ENCODE measurements around the gene PORCN.
"Not testable (repeated sequence)": the region's sequence is repeated elsewhere in the genome, so short reads cannot be mapped to it uniquely, and the experiment has no call there.

Gene PORCN

GRCh38 chrX:48509619-48510018 is 827 bp downstream of the PORCN start:
- peak overlapping the region; percentile 75 for H3K4me3 ChIP-seq (ENCODE audit: low read depth, low read length)

GRCh38 chrX:48511560-48511959 is 2.8 kb downstream of the PORCN start:
- no peak overlapping the region for H3K4me3 ChIP-seq (ENCODE audit: low read depth, low read length)

GRCh38 chrX:48512371-48512935 is 3.7 kb downstream of the PORCN start:
- no peak overlapping the region for H3K4me3 ChIP-seq (ENCODE audit: low read depth, low read length)

DNA sequence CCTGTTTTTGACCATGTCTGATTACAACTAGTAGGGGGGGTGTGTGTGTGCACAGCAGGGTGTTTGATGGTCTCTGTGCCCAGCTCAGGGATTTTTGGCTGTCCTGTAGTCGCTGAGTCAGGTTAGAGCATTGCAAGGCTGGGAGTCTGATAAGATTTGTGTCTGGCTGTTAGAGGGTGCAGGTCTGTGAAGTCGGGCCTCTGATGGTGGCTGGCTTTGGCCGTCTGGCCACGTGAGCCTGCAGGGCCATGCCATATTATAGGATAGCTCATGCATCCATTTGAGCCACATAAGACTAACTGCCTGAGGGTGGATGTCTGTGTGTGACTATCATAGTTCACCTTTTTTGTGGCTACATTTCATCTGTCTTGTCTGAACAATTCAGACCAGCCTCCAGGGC is 4.9 kb downstream of the PORCN start:
- H3K4me3 ChIP-seq (ENCODE audit: low read depth, low read length), result no peak overlapping the region

DNA sequence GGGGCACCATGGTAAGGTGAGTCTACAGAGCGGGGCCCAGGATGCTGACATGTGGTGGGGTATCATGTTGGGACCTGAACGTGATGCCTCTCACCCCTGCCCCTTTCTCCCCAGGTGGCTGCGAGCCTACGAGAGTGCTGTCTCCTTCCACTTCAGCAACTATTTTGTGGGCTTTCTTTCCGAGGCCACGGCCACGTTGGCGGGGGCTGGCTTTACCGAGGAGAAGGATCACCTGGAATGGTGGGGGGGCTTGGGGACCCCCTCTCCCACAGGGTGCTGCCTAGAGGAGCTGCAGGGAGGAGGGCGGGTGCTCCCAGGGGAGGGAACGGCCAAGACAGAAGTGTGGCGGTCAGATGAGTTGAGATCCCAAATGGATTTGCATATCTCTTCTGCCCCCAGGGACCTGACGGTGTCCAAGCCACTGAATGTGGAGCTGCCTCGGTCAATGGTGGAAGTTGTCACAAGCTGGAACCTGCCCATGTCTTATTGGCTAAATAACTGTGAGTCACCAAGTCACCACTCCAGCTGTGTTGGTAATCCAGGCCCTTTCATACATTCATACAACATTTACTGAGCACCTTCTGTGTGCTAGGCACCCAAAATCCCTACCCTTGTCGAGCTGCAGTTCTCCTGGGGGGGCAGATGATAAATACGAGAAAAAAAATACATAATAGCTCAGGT is 5.5 kb downstream of the PORCN start:
- H3K4me3 ChIP-seq (ENCODE audit: low read depth, low read length), result no peak overlapping the region

DNA sequence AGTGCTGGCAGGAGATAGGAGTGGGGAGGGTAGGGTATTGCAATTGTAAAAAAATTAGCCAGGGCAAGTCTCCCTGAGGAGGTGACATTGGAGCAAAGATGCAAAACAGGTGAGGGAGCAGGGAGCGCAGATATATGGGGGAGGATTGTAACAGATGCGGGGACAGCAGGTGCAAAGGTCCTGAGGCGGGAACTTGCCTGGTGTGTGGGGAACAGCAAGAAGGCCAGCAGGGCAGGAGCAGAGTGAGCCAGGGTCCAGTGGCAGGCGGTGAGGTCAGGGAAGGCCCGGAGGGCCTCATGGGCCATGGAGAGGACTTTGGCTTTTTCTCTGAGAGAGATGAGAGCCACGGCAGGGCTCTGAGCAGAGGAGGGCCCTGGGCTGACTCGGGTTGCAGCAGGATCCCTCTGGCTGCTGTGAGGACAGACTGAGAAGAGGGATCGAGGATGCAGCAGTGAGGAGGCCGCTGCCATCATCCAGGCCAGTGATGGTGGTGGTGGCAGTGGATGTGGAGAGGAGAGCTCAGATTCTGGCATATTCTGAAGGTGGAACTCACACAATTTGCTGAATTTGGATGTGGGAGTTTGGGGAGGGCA is 6.2 kb downstream of the PORCN start:
- no peak overlapping the region for H3K4me3 ChIP-seq (ENCODE audit: low read depth, low read length)

DNA sequence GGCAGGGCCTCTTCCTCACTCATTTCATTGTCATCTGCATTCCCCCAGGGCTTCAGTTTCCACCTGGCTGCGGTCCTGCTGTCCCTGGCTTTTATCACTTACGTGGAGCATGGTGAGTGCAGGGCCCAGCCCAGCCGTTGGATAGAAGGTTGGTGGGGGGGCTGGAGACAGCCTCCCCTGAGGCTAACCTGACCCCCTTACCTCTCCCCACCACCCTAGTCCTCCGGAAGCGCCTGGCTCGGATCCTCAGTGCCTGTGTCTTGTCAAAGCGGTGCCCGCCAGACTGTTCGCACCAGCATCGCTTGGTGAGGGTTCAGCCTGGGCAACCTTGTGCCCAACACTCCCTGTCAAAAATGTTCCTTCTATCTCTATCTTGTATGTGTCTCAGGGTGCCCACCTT is 7.0 kb downstream of the PORCN start:
- no peak overlapping the region for H3K4me3 ChIP-seq (ENCODE audit: low read depth, low read length)

DNA sequence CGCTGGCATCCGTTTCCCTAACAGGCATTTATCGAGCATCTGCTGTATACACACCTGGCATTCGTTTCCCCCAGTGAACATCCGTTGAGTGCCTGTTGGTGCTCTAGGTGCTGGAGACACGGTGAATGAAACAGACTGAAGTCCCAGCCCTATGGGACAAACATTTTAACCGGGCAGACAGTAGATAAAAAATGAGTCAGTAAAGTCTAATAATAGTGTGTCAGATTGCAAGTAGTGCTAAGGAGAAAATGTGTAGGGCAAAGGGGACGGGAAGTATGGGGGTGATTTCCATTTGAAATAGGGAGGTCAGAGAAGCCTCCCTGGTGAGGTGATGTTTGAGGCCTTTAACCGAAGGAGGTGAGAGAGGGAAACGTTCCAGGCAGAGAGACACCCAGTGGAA is 7.5 kb downstream of the PORCN start:
- no peak overlapping the region for H3K4me3 ChIP-seq (ENCODE audit: low read depth, low read length)

DNA sequence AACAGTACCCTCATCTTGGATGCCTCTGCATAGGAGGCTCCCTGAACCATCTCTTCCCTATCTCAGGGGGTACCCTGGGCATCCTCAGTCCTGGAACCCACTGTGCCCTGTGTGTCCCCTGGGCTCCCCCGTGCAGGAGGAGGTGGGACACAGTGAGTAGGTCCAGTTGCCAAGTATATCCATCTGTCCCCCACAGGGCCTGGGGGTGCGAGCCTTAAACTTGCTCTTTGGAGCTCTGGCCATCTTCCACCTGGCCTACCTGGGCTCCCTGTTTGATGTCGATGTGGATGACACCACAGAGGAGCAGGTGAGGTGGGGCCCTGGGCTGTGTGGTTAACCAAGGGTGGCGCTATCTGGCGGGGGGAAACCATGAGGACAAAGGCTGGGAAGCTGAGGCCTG is 8.2 kb downstream of the PORCN start:
- no peak overlapping the region for H3K4me3 ChIP-seq (ENCODE audit: low read depth, low read length)

DNA sequence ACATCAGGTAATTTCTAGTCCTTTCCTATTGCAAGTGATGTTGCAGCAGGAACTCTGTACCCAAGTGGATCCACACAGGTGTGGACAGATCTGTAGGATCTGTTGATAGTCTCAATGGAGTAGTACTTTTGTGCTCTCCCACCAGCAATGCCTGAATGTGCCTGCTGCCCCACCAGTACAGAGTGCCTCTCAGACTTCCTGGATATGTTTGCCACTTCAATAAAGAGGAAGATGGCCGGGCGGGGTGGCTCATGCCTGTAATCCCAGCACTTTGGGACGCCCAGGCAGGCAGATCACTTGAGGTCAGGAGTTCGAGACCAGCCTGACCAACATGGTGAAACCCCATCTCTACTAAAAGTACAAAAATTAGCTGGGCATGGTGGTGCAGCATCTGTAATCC is 10.7 kb downstream of the PORCN start:
- H3K4me3 ChIP-seq (ENCODE audit: low read depth, low read length), result not testable (repeated sequence)

DNA sequence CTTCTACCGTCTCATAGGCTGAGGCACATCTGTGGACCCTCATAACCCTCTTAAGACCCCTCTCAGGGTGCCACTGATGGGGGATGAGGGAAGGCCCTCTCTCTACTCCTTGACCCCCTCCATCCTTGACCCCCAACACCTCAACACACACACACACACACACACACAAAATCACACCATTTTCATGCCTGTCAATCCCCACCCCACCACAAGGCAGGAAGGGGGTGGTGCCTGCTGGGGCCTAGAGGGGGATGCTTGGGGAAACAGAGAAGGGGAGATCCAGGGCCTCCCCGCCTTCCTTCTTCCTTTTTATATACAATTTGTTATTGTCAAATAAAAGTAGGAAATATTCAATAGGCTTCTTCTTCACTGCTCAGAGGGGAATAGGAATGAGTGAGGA is 11.7 kb downstream of the PORCN start:
- no peak overlapping the region for H3K4me3 ChIP-seq (ENCODE audit: low read depth, low read length)

DNA sequence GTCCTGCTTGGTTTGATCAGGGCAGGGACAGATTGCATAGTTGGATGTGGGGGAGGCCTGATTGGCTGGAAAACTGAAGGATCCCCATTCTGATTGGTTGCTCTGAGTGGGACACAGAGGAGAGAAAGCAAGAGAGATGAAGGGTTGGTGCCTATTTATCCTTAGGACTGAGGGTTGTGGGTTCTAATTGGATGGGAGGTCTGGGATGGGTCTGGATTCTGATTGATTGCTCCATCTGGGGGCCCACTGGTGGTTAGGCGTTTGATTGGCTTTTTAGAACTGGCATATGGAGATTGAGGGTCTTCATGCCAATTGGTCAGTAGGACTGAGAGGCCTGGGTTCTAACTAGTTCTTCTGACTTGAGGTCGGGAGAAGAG is 12.2 kb downstream of the PORCN start:
- H3K4me3 ChIP-seq (ENCODE audit: low read depth, low read length), result peak overlapping the region; percentile 46

GRCh38 chrX:48521353-48522243 is 12.8 kb downstream of the PORCN start, which contains the start of gene EBP:
TSS of gene EBP (plus strand) at chrX:48521808. CDS start at chrX:48523772, 1,964 bp downstream.
- peak within 1 kb of the TSS; percentile 70 for H3K4me3 ChIP-seq (ENCODE audit: low read depth, low read length)

GRCh38 chrX:48522291-48522690 is 13.5 kb downstream of the PORCN start:
- peak overlapping the region; percentile 70 for H3K4me3 ChIP-seq (ENCODE audit: low read depth, low read length)

DNA sequence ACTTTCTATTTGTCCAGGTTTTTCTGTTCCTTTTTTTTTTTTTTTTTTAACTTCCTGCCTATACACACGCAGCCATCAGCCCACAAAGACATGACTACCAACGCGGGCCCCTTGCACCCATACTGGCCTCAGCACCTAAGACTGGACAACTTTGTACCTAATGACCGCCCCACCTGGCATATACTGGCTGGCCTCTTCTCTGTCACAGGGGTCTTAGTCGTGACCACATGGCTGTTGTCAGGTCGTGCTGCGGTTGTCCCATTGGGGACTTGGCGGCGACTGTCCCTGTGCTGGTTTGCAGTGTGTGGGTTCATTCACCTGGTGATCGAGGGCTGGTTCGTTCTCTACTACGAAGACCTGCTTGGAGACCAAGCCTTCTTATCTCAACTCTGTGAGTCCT is 14.9 kb downstream of the PORCN start:
- no peak overlapping the region for H3K4me3 ChIP-seq (ENCODE audit: low read depth, low read length)

DNA sequence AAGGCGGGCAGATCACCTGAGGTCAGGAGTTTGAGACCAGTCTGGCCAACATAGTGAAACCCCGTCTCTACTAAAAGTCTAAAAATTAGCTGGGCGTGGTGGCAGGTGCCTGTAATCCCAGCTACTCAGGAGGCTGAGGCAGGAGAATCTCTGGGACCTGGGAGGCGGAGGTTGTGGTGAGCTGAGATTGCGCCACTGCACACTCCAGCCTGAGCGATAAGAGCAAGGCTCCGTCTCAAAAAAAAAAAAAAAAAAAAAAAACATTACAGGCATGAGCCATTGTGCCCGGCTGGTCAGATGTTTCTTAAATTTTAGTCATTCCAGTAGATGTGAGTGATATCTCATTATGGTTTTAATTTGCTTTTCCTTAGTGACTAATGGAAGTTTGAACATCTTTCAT is 17.1 kb downstream of the PORCN start:
- H3K4me3 ChIP-seq (ENCODE audit: low read depth, low read length), result not testable (repeated sequence)

GRCh38 chrX:48530736-48531135 is 21.9 kb downstream of the PORCN start:
- no peak overlapping the region for H3K4me3 ChIP-seq (ENCODE audit: low read depth, low read length)

GRCh38 chrX:48531358-48531959 is 22.7 kb downstream of the PORCN start:
- no peak overlapping the region for H3K4me3 ChIP-seq (ENCODE audit: low read depth, low read length)

GRCh38 chrX:48532161-48532560 is 23.4 kb downstream of the PORCN start:
- H3K4me3 ChIP-seq (ENCODE audit: low read depth, low read length), result no peak overlapping the region

DNA sequence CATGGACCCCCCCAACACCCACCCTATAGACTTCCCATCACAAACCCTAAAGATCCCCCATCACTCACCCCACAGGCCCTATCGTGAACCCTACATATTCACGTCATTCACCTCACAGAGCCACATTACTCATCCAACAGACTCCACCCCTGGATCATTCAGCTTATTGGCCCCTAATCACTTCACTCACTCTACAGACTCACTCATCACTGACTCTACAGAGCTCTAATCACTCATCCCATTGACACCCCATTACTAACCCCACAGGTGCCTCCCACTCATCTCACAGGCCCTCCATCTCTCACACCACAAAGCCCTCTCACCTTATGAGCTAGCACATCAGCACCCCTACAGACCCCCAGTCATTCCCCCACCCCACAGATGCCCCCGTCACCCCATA is 24.4 kb downstream of the PORCN start:
- no peak overlapping the region for H3K4me3 ChIP-seq (ENCODE audit: low read depth, low read length)

DNA sequence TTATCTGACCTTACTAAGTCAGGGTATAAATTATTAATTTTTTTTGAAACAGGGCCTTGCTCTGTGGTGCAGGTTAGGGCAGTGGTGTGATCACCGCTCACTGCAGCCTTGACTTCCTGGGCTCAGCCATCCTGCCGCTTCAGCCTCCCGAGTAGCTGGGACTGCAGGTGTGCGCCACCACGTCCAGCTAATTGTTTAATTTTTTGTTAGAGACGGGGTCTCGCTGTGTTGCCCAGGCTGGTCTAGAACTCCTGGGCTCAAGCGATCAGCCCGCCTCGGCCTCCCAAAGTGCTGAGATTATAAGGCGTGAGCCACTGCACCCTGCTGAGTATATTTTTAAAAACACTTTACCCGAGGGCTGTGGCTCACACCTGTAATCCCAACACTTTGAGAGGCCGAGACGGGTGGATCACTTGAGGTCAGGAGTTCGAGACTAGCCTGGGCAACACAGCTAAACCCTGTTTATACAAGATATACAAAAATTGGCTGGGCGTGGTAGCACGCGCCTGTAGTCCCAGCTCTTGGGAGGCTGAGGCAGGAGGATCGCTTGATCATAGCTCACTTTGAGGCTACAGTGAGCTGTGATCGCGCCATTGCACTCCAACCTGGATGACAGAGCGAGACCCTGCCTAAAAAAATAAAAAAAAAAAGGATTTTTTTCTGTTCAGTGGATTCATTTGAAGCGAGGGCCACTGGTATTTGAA is 30.0 kb downstream of the PORCN start:
- H3K4me3 ChIP-seq (ENCODE audit: low read depth, low read length), result no peak overlapping the region

All from iPS-11a (cell line).